GM19193 (cell line): ENCODE results near the gene DNM3.

ENCODE experiments used
- POLR2A ChIP-seq: IDR thresholded peaks from 4 replicates; pipeline ENCODE4 v1.6.1; 2011; ENCODE audit not compliant: insufficient read depth, insufficient read length; ENCODE audit errors: extremely low read depth

Gene DNM3

DNA sequence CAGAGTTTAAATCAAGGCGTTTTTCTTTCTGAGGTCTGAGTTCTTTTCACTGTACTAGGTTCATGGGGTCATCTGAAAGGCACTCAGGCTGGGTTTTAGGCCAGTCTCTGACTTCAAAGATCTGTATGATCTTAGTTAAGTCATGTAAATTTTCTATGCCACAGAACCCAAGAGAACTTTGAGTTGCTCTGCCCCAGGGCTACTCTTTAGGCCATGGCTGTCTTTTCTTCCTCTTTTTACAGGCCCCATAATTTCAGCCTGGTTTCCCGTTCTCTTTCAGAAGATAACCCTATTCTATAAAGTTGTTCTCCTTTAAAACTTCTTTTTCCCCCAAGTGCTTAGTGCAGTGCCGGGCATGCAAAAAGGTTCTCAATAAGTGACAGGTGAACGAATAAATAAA is 33.7 kb upstream of the DNM3 start:
- TF ChIP-seq POLR2A = no peak

DNA sequence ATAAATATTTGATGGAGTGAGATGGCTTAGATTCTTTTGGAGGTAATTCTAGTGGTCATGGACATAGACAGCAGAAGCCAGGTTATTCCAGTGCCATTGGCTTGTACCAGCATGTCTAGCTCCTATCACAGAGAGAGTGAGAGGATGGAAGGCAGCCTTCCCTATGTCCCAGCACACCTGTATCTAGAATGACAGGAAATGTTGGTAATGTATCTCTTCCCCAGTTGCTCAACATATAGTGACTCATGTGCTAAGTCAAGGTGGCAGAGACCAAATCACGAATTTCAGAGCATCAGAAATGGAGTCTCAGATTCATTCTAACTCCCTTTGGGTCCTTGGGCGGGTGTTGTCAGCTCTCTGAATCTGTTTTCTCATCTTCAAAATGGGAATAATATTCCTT is 31.5 kb upstream of the DNM3 start:
- no peak for TF ChIP-seq POLR2A

DNA sequence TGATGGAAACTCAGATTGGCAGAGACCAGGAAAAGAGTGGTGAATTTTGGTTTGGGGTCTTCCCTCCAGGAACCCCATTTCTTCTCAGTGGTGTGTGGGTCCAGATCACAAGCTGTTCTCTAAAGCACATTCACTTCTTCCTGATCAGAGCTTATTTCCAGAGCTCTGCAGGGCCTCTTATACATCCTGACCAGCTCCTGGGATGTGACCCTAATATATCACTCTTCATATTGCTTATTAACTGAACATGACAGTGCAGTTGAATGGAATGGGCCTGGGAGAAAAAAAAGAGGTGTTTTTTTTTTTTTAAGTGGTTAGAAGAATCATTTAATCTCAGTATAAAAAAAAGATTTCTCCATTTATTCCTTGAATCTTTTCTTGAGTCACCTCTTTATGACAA is 29.6 kb upstream of the DNM3 start:
- no peak for TF ChIP-seq POLR2A

DNA sequence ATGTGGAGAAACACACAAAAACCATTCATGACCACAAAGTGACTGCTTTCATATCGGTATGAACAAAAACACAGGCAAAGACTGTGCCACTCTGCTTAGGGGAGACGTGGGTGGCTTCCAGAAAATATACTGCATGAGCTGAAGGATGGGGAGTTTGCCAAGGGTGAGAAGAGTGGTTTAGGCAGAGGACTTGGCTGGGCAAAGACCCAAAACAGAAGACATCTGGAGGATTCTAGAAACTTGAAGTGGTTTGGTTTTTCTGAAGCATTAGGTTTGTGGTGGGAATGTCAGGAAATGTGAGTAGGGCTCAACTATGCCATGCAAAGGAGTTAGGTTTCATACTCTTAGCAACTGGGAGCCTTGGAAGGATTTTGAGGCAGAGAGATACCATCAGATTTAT is 26.6 kb upstream of the DNM3 start:
- TF ChIP-seq POLR2A = no peak

DNA sequence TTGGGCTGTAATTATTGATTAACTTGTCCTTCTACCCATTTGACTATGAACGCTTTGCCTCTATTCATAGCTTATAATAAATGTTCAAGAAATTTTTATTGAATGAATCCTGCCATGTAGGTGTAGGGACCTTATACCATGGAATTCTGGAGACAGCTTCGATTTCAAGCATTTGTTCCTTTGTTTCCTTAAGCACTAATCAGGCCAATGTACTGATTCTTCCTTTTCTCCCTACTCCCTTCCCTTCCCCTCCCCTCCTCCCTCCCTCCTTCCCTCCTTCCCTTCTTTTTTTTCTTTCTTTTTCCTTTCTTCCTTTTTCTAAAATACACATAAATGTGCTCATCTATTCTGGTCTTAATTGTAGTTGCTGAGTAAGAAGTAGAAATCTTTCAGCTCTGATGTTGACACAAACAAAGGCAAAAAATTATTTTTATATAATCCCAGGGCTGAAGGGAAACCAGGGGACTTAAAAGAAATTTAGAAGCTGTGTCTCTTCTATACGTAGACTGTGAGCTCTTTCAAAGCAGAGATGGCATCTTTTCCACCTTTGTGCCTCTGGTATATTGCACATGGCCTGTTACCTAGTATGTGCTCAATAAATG is 24.9 kb upstream of the DNM3 start:
- TF ChIP-seq POLR2A = no peak

DNA sequence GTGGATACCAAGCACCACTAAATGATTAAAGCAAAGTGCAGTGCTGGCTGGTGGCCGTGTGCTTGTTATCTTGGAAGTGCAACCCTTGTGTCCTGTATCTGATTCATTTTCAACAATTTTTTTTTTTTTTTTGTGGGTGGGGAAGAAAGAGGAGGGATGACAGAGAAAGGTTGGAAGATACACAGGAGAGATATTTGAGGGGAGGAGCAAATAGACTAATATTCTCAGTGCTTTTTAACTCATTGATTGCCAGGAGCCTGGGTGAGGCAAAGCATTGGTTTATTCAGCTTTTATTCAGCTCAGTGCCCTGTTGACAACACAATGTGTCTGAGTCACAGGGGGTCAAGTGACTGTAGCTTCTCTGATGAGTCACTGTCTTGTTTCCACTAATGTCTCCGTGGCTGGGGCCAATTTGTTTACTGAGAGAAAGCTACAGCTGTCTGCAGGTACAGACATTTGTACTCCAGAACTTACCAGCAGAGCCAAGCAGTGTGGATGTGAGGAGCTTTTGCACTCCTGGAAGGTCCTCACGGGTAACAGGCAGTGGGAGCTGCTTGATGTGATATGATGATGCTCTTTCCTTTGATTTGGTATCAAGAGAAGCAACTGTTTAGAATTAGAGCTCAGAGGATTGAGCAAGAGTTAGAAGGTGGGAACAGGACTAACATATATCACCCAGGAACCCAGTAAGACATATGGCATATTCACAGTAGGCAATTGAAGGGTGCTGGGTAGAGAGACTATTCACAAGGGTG is 23.6 kb upstream of the DNM3 start:
- TF ChIP-seq POLR2A = no peak

DNA sequence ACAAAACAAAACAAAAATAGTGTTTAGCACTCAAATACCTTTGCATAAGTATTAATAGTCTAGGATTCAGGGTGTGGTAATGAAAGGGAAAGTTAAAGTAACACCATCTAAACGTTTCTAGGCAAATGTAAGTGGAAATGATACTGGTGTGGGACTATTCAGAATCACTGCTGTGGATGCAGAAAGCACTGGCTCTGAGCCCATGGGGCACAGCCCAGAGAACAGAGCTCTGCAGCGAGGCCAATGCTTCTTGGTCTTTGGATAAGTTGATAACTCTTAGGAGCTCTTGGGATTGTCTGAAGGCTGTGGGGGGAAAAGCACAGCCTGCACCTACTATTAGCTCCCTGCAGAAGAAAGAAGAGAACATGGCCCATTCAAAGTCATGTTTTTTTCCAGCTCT is 21.4 kb upstream of the DNM3 start:
- TF ChIP-seq POLR2A = no peak

DNA sequence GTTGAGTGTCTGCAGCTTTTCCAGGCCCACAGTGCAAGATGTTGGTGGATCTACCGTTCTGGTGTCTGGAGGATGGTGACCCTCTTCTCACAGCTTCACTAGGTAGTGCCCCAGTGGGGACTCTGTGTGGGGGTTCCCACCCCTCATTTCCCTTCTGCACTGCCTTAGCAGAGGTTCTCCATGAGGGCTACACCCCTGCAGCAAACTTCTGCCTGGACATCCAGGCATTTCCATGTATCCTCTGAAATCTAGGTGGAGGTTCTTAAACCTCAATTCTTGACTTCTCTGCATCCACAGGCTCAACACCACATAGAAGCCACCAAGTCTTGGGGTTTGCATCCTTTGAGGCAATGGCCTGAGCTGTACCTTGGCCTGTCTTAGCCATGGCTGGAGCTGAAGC is 14.3 kb upstream of the DNM3 start:
- no peak for TF ChIP-seq POLR2A

DNA sequence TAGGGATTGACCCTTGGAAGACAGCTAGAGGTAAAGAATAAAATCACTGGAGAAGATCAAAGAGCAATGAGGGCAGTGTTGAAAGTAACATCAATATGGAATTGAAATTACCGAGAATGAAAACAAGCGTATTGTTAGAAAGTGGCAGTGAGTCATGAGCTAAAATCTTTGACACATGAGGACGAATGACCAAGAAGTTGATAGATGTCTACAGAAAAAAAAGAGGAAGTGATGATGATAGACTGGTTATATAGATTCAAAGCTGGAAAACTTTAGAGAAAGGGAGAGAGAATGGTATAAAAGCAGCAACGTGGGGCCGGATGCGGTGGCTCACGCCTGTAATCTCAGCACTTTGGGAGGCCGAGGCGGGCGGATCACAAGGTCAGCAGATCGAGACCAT is 12.5 kb upstream of the DNM3 start:
- TF ChIP-seq POLR2A = no peak

DNA sequence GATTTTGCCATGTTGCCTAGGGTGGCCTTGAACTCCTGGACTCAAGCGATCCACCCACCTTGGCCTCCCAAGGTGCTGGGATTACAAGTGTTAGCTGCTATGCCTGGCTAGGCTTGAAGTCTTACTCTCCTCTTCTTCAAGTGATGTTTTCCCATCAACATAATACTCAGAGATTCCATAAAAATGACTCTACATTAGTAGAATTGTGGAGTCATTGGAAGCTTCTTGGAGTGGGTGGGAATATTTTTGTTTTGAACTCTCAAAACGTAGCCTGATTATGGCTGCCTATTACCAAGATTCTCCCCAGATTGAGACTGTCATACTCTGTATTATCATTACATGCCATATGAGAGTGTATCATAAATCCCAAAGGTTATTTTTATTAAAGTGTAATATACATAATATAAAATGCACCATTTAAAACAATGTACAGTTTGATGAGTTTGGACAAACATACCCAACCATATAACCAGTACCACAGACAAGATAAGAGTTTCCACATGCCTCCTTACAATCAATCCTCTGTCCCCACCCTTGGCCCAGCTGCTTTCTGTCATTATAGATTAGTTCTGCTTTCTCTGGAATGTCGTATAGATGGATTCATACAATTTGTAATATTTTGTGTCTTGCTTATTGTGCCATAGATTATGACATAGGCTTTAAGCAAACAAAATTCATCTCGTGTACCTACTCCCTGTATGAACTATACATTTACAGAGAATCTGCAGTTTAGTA is 8.0 kb upstream of the DNM3 start:
- TF ChIP-seq POLR2A = no peak

DNA sequence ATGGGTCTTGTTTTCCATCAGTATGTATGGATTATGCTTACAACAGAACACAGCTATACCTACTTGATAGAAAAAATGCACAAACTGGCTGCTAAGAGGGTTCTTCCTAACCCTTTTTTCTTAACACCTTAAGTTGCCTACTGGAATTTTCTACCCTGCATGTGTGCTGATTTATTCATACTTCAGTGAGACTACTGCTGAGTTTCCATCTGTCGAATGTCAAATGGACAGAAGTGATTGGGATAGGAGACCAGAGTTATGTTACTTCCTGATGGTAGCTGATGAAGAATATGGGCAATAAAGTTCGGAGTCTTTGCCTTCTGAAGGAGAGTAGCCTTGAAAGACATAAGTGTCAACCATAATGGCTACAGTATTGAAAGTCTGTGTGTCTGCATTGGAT is 6.5 kb upstream of the DNM3 start:
- TF ChIP-seq POLR2A = no peak

DNA sequence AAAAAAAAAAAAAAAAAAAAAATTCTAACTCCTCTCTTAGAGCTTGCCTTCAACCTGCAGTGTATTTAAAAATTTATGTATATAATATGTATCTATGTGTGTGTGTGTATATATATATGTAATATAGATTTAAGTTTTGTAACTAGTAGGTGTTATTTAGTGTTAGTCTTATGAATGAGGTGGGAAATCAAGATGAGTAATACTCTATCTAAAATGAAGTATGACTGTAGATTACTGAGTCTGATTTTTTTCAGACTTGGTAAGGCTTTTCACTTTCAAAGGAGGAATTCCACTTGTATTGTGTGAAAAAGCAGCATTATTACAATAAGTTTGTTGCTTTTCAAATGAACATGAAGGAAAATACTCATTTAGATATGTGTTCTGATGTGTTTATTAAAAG is 5.4 kb upstream of the DNM3 start:
- no peak for TF ChIP-seq POLR2A

DNA sequence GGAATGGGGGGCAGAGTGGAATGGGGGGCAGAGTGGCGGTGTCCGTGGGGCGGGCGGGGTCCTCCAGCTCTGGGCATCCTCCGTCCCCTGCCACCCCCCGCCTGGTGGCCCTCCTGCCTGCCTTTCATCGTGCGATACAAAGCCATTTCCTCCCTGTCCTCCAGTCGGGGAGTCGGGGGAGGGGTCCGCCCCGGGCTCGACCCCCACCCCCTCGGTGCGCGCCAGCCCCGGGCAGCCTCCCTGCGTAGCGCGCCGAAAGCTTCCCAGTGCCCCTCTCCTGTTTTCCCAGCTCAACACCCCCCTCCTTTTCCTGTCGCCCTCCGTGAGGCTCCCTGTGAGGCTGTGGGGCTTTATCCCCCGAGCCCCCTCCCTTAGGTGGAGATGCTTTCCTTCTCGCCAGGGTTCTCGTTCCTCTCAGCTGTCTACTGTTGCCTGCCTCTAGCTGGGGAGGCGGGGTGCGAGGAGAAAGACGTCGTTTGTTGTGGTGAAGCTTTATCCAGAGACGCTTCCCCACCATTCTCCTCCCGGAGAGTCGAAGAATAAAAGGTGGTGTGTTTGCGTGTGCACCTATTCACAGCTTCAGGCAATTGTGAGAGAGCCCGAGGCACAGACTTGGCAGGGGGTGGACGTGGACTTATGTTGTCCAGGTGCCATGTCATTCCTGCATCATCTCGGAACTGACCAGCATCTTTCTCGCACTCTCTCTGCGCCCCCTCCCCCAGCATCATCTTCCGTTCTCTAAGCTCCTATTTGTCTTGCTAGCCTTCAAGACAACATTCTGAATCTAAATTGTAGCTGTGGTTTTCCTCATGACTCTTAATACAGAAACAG is 848 bp downstream of the DNM3 start:
- no peak for TF ChIP-seq POLR2A

DNA sequence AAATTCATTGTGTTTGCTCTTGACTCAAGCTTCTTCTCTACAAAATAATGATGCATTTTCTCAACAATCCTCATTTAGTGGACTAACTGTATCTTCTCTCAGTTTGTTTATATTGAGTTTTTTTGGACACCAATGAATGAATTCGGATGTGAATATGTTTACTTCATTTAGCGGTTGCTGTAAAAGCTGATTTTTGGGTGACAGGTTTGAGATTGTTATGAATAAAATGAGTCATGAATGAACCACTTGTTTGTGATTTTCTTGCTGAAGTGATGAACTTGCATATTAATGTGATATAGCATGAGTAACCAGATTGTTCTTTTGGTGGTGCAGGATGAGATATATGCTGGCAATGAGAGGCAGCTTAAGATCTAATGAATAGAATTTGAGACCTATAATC is 3.1 kb downstream of the DNM3 start:
- TF ChIP-seq POLR2A = no peak

DNA sequence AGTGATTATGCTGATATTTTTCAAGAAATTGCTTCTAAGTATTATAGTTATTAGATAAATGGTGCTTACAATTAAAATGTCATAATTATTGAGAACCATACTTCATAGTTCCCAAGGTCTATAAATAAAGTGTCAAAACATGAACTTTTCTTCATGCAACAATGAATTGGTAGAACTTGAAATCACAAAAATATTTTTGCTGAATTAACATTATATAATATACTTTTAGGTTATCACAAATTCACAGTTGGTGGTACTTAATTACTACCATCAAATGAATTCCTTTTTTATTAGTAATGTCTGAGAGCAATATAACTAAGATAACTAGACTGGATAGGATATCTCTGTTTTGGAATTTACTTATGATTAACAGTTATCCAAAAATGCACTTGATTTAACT is 4.7 kb downstream of the DNM3 start:
- no peak for TF ChIP-seq POLR2A
